Articular chondrocyte of knee joint (primary cell): Measurements from ENCODE around the gene RLBP1. TPM values are rescaled to one million over a fixed set of nuclear protein-coding genes. Genes with fewer than 3 reads are reported as not detected.

Experiments used
- total RNA-seq: library from RNA; depleted of rRNA; stranded (reverse); fragments of >200 nt; gene quantifications from 2 replicates; pipeline ENCODE4 v1.2.3, GENCODE V29; 2012

RLBP1 gene
- total RNA-seq = not detected in 2 replicates

DNA sequence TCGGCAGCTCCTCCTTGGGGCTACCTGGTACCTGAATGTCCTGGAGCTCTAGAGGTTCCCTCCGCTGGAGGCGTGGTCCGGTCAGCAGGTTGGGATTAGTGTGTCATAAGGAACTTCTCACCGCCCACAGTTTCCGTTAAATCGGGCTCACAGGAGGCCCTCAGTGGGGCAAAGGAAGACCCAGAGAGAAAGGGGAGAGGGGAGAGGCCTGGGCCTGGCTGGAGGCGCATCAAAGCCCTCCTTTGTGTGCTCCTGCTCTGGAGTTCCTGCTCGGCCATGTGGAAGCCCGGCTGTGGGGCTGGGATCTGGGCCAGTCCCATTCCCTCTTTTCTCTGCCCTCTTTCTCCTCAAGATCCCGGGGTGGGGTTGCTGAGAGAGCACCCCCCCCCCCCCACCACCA lies at the start of gene RLBP1:
TSS of gene RLBP1 (minus strand) at position 37 of the 400 bp plus-strand sequence. CDS start 2,604 bp downstream, outside the sequence.

DNA sequence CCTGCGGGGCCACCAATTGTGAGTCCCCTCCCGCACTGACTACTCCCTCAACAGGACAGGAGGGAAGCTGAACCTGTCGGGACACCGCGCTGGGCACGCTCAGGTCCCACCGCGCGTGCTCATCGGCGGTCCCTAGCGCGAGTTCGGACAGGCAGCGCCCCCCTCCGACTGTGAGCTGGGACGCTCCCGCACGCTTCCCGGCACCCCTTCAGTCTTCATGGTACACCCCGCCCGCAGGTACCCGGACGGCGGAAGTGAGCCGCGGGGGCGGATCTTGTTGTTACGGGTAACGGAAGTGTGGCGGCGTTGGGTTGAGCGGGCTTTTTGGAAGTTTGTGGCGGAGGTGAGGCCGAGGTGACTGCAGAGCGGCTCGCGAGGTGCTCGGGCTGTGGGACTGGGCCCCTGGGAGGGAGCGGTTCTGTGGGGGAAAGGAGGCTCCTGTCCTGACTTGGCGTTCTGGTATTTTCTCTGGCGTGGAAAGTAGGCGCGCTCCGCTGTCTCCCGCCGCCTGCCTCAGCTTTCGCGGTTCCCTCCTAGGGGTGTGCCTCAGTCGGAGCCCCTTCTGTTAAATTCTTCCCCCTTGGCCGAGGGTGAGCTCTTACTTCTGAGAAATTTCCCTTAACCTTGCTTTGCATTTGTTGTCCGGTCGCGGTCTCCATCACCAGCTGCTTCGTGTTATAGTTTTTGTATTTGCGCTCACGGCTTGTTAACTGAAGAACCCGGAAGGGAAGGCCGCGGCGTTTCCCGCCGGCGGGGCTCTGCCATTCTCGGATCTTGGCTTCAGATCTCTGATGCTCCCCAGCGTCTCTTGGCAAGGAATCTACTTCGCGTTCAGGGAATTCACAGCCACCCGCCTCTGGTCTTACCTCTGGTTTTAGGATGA lies 22.6 kb upstream of the RLBP1 start, which contains the start of gene FANCI:
TSS of gene FANCI (plus strand) at position 289 of the 883 bp plus-strand sequence. CDS start 3,669 bp downstream, outside the sequence.

Other genes starting within 250 kb of the RLBP1 start
- gene ABHD2, start 133.1 kb downstream of the RLBP1 start, total RNA-seq = 124 and 169 TPM in 2 replicates
- 11.9 and 21.0 TPM in 2 replicates for gene FANCI, start 22.4 kb upstream of the RLBP1 start, total RNA-seq
- gene POLG, start 113.2 kb upstream of the RLBP1 start, total RNA-seq = 26.6 and 36.8 TPM in 2 replicates